ENCODE data around the gene SLC5A12. TPM values are rescaled to one million over a fixed set of nuclear protein-coding genes. Genes with fewer than 3 reads are reported as not detected.
"Not testable (repeated sequence)": the region's sequence is repeated elsewhere in the genome, so short reads cannot be mapped to it uniquely, and the experiment has no call there.

The SLC5A12 gene
- total RNA-seq, 2 experiments from 2014 or later, result not detected

DNA sequence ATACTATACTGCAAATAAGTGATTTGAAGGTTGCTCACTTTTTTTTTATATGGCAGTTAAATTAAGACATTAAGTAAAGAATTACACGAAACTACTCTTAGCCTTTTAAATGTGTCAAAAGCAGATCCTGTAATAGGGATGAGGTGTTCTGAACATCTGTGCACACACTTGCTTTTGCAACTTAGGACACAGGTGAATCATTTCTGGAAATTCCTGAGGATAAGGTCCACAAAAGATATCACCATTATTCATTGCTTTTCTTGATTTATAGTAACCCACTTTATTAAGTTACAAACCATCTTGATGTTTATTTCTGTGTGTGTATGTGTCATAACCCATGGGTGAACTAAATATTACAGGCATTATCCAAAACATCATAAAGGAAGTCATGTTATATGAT lies 55.9 kb downstream of the SLC5A12 start:
- ChIA-PET POLR2A (no interaction called here), CTCF (no interaction called here)

DNA sequence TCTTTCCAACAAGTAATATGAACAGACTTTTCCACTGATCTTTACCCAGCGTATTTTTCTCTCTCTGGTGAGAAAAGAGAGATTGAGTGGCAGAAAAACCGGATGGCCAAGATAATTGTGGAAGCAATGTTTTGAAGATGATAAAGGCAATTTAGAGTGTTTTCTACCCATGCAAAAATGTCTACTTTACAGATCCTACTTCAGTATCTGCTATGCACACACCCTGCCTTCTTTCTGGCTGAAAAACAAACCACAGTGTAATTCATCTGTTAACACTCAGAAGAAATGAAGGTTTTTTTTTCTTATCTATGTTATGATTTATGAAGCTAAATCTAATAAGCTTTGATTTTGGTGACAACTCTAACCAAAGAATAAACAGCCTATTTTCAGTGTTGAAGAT lies 56.8 kb downstream of the SLC5A12 start:
- ChIA-PET POLR2A (no interaction called here), CTCF (no interaction called here)

DNA sequence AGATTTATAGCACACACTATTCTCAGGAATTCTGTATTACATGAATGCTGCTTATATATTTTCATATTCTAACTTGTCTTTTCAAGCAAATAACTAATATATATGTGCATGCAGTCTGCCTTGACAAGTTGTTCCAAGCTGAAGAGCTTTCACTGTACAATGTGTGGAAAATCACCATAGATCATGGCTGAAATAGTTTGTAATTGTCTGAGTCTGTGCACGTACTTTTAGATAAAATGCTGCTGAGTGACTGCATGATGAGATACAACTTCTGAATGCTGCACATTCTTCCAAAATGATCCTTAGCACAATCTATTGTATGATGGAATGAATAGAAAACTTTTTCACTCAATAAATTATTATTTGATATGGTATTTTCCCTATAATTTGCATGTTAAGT lies 58.9 kb downstream of the SLC5A12 start:
- ChIA-PET POLR2A (no interaction called here), CTCF (interaction anchor here (0.7 kb wide), 1 partner anchor 26 kb away, joined by 3 read pairs; no protein-coding TSS in a partner anchor)

DNA sequence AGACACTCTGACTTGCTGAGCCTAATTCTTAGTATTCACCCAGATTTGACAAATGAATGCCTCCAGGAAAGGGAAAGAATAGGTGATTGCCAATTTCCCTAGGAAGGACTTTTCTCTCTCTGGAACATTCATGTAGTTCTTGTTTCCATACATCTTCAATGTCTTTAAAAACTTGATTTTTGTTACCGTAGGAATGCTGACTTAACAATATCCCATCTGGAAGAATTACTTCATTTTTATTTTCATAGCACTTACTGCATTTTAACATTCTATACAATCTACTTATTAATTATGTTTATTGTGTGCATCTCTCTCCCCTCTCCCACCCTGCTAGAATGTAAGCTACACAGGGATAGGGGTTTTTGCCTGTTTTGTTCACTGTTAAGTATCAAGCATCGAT lies 66.6 kb downstream of the SLC5A12 start:
- ChIA-PET POLR2A (no interaction called here), CTCF (no interaction called here)

DNA sequence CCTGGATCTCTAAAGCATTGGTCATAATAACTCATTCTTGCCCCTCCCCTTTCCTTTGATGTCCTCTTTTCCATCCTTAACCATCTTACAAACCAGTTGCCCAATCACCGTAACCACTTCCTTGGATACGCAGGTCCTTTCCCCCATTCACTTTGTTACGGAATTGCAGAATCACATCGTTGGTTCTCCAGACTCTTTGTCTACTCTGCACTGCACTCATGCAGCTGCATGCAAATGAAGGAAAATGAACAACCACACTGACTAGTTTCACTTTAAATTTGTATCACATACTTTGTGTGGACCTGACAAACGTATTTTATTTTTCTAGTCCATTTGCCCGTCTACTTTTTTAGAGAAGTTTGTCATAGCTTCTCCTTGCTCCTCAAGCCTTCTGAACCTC lies 69.9 kb downstream of the SLC5A12 start:
- ChIA-PET CTCF (no interaction called here), POLR2A (no interaction called here)

DNA sequence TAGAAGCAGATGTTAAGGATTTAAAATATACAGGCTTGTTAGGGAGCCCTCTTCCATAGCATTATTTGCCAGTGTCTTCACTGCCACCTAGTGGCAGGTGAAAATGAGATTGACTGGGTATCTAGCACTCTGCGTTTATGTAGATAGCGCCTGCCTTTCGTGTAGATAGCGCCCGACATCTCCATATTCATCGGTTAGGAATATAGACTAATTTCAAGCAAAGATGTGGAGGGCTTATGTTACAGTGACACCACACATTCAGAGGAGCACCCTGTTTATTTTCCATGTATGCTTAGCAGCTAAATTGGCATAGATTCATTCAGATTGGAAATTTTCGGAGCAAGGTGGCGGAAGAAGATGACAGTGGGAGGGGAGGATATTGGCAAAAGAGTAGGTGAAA lies 72.0 kb downstream of the SLC5A12 start:
- CTCF ChIA-PET, result no interaction called here
- POLR2A ChIA-PET, result no interaction called here

DNA sequence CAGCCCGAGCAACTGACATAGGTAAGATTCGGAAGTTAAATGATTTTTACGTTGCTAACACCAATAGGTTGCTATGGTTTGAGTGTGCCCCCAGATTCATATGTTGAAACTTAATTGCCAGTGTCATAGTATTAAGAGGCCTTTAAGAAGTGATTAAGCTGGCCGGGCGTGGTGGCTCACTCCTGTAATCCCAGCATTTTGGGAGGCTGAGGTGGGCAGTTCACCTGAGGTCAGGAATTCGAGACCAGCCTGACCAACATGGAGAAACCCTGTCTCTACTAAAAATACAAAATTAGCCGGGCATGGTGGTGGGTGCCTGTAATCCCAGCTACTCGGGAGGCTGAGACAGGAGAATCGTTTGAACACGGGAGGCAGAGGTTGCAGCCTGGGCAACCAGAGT lies 78.5 kb downstream of the SLC5A12 start:
- POLR2A ChIA-PET, CTCF ChIA-PET: not testable (repeated sequence)

DNA sequence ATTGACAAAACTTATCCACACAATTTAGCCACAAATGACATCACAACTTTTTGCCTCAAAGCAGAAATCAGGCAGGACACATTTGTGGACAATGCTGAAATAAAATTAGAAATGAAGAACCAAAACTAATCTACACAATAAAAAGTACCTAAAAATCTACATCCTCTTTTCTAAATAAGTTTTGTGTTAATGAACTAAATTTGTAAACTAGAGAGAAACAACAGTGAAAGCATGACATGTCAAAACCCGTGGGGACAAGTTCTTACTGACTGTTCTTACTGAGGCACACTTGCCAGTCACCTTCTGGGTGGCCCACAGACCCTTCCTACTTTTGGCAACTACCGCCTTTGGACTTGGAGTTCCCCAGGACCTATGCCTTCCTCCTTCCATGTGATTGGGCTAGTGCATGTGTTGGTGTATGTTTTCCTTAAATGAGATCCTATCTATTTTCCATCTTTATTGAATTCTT lies 89.1 kb downstream of the SLC5A12 start:
- CTCF ChIA-PET, result no interaction called here

DNA sequence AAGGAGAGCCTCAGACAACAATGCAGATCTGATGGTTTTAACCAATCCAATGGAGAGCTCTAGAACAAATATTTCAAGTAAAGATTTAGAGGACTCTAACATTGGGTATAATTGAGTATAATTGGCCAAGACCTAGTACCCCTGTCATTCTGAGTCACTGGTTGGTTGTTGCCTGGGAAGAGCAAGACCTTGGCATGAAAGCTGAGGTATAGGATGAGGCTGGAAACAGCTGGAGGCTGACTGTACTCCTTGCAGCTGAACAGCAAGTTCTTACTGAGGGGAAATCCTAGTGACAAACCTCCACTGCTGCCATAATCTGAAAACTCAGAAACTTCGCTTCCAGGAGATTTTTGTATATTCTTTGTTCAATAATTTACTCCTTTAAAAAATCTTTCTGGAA lies 95.5 kb downstream of the SLC5A12 start:
- CTCF ChIA-PET, result no interaction called here
- POLR2A ChIA-PET, result no interaction called here

More for the DNA sequence above, 89.1 kb downstream of the SLC5A12 start:
- POLR2A ChIA-PET, result no interaction called here

DNA sequence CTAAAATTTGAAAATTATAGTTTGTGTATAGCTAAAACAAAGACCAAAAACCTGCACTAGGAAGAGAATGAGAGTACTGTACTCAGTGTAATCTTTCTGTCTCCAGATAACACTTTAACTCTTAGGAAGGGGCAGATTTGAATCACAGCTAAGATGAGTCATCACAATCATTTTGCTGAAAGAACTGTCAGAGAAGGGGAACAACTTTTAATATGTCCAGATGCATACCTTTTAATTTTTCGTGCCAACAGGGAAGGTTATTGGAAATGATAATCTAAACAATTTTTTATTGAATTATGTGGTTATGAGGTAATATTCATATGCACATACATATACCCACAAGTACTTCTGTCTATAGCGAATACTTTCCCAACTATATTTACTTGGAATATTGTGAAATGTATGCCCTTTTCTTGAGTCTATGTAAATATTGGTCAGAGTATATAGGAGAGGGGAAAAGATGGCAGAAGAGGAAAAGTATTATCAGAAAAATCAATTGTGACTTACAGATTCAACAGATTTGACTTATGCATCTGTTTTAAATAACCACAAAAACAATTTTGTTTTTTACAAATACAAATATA lies 98.7 kb downstream of the SLC5A12 start:
- ChIA-PET POLR2A (no interaction called here), CTCF (no interaction called here)

DNA sequence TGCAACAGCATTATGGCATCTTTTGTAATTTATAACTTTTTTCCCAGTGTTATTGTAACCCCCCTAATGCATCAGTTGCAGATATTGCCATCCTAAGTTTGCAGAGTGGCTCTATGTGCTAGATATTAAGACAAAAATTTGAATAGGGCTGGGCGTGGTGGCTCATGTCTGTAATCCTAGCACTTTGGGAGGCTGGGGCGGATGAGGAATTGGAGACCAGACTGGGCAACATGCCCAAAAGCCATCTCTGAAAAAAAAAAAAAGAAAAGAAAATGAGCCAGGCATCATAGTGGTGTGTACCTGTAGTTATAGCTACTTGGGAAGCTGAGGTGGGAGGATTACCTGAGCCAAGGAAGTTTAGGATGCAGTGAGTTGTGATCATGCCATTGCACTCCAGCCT lies 99.7 kb downstream of the SLC5A12 start:
- ChIA-PET POLR2A (no interaction called here), CTCF (no interaction called here)

DNA sequence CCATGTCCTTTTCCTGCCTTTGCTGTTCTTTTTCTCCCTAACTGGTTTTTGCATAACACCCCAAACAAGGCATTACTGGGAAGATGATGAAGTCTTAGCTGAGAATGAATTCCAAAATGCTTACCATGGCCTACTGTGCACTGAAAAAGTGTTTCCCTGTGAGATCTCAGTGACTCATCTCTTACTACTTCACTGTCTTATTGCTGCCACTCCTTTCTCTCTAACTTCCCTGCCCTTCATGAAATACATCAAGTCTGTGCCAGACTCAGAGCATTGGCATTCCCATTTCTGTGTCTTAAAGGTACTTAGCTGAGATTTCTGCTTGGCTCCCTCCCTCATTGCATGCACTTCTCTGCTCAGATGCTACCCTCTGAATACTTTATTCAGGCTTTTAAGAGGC lies 100.7 kb downstream of the SLC5A12 start:
- CTCF ChIA-PET, result no interaction called here

DNA sequence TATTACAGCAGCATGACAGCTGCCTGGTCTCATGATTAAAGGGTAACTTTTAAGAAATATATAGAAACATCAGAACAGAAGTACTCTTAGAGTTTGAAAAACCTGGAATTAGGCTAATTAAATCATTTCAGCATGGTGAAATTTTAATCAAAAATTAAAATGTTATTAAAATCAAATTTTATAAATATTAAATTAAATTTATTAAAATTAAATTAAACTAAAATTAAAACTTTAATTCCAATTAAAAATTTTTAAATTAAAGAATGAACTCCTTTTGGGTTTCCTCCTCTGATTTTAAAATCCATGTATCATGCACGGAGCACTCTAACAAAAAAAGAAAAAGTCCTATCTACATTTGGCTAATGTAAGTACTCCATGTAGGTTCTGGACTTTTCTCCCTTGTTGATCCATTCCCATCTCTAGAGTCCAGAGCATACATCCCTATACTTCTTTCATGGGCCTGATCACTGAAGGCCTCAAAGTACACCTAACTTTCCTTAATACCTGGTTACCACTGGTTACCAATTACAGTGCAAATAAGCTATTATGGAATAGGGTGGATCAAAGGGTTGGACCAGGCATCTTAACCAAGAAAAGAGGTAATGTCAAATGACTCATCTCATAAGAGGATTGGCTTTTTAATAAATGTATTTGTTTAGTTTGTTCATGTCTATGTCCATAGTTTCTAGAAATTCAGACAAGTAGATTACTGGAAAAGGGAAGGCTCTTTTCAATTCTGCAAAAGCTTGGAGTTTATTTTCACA lies 101.4 kb downstream of the SLC5A12 start:
- CTCF ChIA-PET, result no interaction called here
- POLR2A ChIA-PET, result no interaction called here

More for the DNA sequence above, 100.7 kb downstream of the SLC5A12 start:
- POLR2A ChIA-PET, result no interaction called here

DNA sequence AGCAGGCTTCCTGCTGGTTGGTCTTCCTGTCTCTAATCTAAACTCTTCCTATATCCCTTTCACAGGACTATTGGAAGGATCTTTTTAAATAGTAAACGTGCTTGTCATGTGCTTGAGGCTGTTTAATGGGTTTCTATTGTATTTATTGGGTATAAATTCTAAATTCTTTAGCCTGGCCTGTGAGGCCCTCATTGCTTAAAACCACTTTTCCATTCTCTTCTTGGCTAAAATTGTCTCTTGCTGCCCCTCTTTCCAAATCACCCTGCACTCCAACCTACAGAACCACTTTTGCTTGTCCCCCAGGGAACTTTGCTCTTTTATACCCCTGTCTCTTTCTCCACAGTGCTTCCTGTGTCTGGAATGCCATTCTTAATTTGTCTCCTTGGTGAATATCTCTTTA lies 103.4 kb downstream of the SLC5A12 start:
- CTCF ChIA-PET, result no interaction called here
- POLR2A ChIA-PET, result no interaction called here

Other genes starting within 250 kb of the SLC5A12 start
- gene MUC15, start 149.8 kb downstream of the SLC5A12 start, total RNA-seq, result not detected

Data from activated CD8-positive, alpha-beta memory T cell treated with anti-CD3 and anti-CD28 coated beads for 36 hours (primary cell).